H9 (cell line): ENCODE data around the gene CCDC30. TPM values are rescaled to one million over a fixed set of nuclear protein-coding genes. Genes with fewer than 3 reads are reported as not detected.

Experiments used
- DNase-seq: peaks from one replicate; pipeline ENCODE4 v3.0.0-alpha.2; 2017
- H2AFZ ChIP-seq: one replicate; pipeline ENCODE4 v1.6.1; 2013; ENCODE audit warnings: mild to moderate bottlenecking, low read length, control low read depth, moderate library complexity
- H2AK5ac ChIP-seq: 2 replicates; pipeline ENCODE4 v1.6.1; 2013; ENCODE audit warnings: low read length, control low read depth, mixed read lengths; ENCODE audit not compliant: insufficient read length
- H2BK120ac ChIP-seq: one replicate; pipeline ENCODE4 v1.6.1; 2013; ENCODE audit warnings: low read depth, mild to moderate bottlenecking, low read length, control low read depth, inconsistent platforms; ENCODE audit not compliant: poor library complexity, severe bottlenecking
- H2BK12ac ChIP-seq: 2 replicates; pipeline ENCODE4 v1.6.1; 2013; ENCODE audit warnings: low read length, control low read depth, mixed read lengths, low read depth; ENCODE audit not compliant: insufficient read length
- H2BK15ac ChIP-seq: 2 replicates; pipeline ENCODE4 v1.6.1; 2013; ENCODE audit warnings: low read depth, low read length, control low read depth
- H2BK20ac ChIP-seq: one replicate; pipeline ENCODE4 v1.6.1; 2013; ENCODE audit warnings: low read depth, mild to moderate bottlenecking, low read length, control low read depth, inconsistent platforms; ENCODE audit not compliant: poor library complexity, severe bottlenecking
- H2BK5ac ChIP-seq: 2 replicates; pipeline ENCODE4 v1.6.1; 2013; ENCODE audit warnings: low read length, control low read depth, mixed read lengths; ENCODE audit not compliant: insufficient read length
- H3K14ac ChIP-seq: 2 replicates; pipeline ENCODE4 v1.6.1; 2013; ENCODE audit warnings: low read length, control low read depth; ENCODE audit not compliant: insufficient read depth
- H3K18ac ChIP-seq: 2 replicates; pipeline ENCODE4 v1.6.1; 2013; ENCODE audit warnings: low read depth, mild to moderate bottlenecking, mixed read lengths, low read length, control low read depth; ENCODE audit not compliant: insufficient read length
- H3K23ac ChIP-seq: 2 replicates; pipeline ENCODE4 v1.6.1; 2013; ENCODE audit warnings: low read length, control low read depth, mixed read lengths, low read depth; ENCODE audit not compliant: insufficient read length
- H3K23me2 ChIP-seq: 2 replicates; pipeline ENCODE4 v1.6.1; 2013; ENCODE audit warnings: low read depth, mild to moderate bottlenecking, mixed read lengths, low read length, control low read depth; ENCODE audit not compliant: insufficient read length, poor library complexity, severe bottlenecking
- H3K27ac ChIP-seq: 2 replicates; pipeline ENCODE4 v1.5.1; 2013; ENCODE audit warnings: low read length, control low read depth, mixed read lengths, low read depth; ENCODE audit not compliant: insufficient read length
- H3K27me3 ChIP-seq: 2 replicates; pipeline ENCODE4 v1.6.1; 2013; ENCODE audit warnings: low read length, control low read depth, inconsistent platforms; ENCODE audit not compliant: insufficient read depth
- H3K4ac ChIP-seq: 2 replicates; pipeline ENCODE4 v1.6.1; 2013; ENCODE audit warnings: low read depth, mild to moderate bottlenecking, control low read depth, inconsistent platforms, low read length, moderate library complexity
- H3K4me1 ChIP-seq: 2 replicates; pipeline ENCODE4 v1.6.1; 2013; ENCODE audit warnings: low read length, control low read depth, inconsistent platforms; ENCODE audit not compliant: insufficient read depth
- H3K4me2 ChIP-seq: 2 replicates; pipeline ENCODE4 v1.6.1; 2013; ENCODE audit warnings: low read length, control low read depth, mixed read lengths; ENCODE audit not compliant: insufficient read length, insufficient read depth
- H3K56ac ChIP-seq: 2 replicates; pipeline ENCODE4 v1.6.1; 2013; ENCODE audit warnings: low read depth, mild to moderate bottlenecking, mixed read lengths, low read length, control low read depth; ENCODE audit not compliant: insufficient read length
- H3K79me1 ChIP-seq: 2 replicates; pipeline ENCODE4 v1.6.1; 2013; ENCODE audit warnings: low read depth, mild to moderate bottlenecking, moderate library complexity, low read length, control low read depth, inconsistent platforms; ENCODE audit not compliant: insufficient read depth, poor library complexity, severe bottlenecking
- H3K79me2 ChIP-seq: 2 replicates; pipeline ENCODE4 v1.6.1; 2013; ENCODE audit warnings: low read length, control low read depth, inconsistent platforms; ENCODE audit not compliant: insufficient read depth
- H3K9ac ChIP-seq: 2 replicates; pipeline ENCODE4 v1.6.1; 2013; ENCODE audit warnings: low read length, control low read depth, mixed read lengths; ENCODE audit not compliant: insufficient read length; ENCODE audit errors: extremely low read depth
- H3K9me3 ChIP-seq: one replicate; pipeline ENCODE4 v1.6.1; 2013; ENCODE audit warnings: low read depth, low read length, inconsistent platforms; ENCODE audit not compliant: control insufficient read depth
- H3T11ph ChIP-seq: one replicate; pipeline ENCODE4 v1.6.1; 2013; ENCODE audit warnings: mild to moderate bottlenecking, low read length, control low read depth, inconsistent platforms
- H4K20me1 ChIP-seq: one replicate; pipeline ENCODE4 v1.6.1; 2013; ENCODE audit not compliant: control insufficient read depth, insufficient read length, insufficient read depth
- H4K5ac ChIP-seq: 2 replicates; pipeline ENCODE4 v1.6.1; 2013; ENCODE audit warnings: low read depth, mild to moderate bottlenecking, mixed read lengths, low read length, control low read depth; ENCODE audit not compliant: insufficient read length
- H4K8ac ChIP-seq: replicated peaks from 2 replicates; pipeline ENCODE4 v1.6.1; 2013; ENCODE audit warnings: low read length, control low read depth, mixed read lengths, low read depth; ENCODE audit not compliant: insufficient read length
- H4K91ac ChIP-seq: 2 replicates; pipeline ENCODE4 v1.6.1; 2013; ENCODE audit warnings: low read depth, mild to moderate bottlenecking, moderate library complexity, mixed read lengths, low read length, control low read depth; ENCODE audit not compliant: insufficient read length
- H3K27ac Mint-ChIP-seq, 3 experiments: 2 replicates in 2 of 3; 3 replicates in 1 of 3; pipeline ENCODE4 v1.8.0; 2020 to 2021; ENCODE audit warnings: mixed read lengths in 3 of 3, mild to moderate bottlenecking in 1 of 3, moderate library complexity in 1 of 3
- H3K27me3 Mint-ChIP-seq: 2 replicates; pipeline ENCODE4 v1.8.0; 2021; ENCODE audit warnings: low read depth, mild to moderate bottlenecking, moderate library complexity, mixed read lengths
- H3K36me3 Mint-ChIP-seq, 3 experiments: 2 replicates in 2 of 3; 3 replicates in 1 of 3; pipeline ENCODE4 v1.8.0; 2020 to 2021; ENCODE audit warnings: low read depth in 3 of 3, mixed read lengths in 3 of 3; ENCODE audit not compliant: insufficient read depth in 1 of 3
- H3K4me1 Mint-ChIP-seq, 2 experiments: 2 replicates each; pipeline ENCODE4 v1.8.0; 2020; ENCODE audit warnings: mixed read lengths in 2 of 2
- H3K4me3 Mint-ChIP-seq, 2 experiments: 2 replicates in 1 of 2; 3 replicates in 1 of 2; pipeline ENCODE4 v1.8.0; 2020 to 2021; ENCODE audit warnings: mild to moderate bottlenecking in 2 of 2, mixed read lengths in 2 of 2, moderate library complexity in 1 of 2
- H3K9me3 Mint-ChIP-seq, 2 experiments: 2 replicates in 1 of 2; 3 replicates in 1 of 2; pipeline ENCODE4 v1.8.0; 2020; ENCODE audit warnings: mild to moderate bottlenecking in 2 of 2, mixed read lengths in 2 of 2, moderate library complexity in 1 of 2
- CTCF ChIP-seq: fragments of 200-600 bp; sonication (generic); conservative IDR thresholded peaks from 3 replicates; pipeline ENCODE4 v1.8.0; 2021; ENCODE audit warnings: antibody characterized with exemption, mild to moderate bottlenecking
- WGBS: extraction: QIAGEN DNeasy Blood & Tissue Kit; methylation state at CpG from one replicate; pipeline ENCODE4 v1.1.7; 2013; ENCODE audit warnings: missing lambda C conversion rate, low lambda C conversion rate, mixed read lengths; ENCODE audit not compliant: insufficient read length; ENCODE audit errors: extremely low coverage; 5-methylcytosine and 5-hydroxymethylcytosine counted together
- total RNA-seq: library from RNA; stranded (reverse); gene quantifications from 2 replicates; pipeline ENCODE4 v1.2.1, GENCODE V29; 2021

The CCDC30 gene
- total RNA-seq, 1 experiment from 2014 or later, result 1.8 TPM

- no peaks in the 10 kb centered on the region for H3K23me2 ChIP-seq
- Mint-ChIP-seq H3K9me3 (peaks cover 0 to 4% of the 10 kb centered on the region in 2 experiments; a peak in 1 of 5 replicates), H3K27ac (no peak overlapping the region), H3K36me3 (no peaks in the 10 kb centered on the region; a peak in 1 of 7 replicates), H3K27me3 (peaks cover 5% of the 10 kb centered on the region), H3K4me3 (no peak overlapping the region), H3K4me1 (peaks cover 5% of the 10 kb centered on the region in 2 experiments)
- no peak overlapping the region for H3K23ac ChIP-seq
- H2BK20ac ChIP-seq, result no peak overlapping the region
- no peak overlapping the region for H3K14ac ChIP-seq
- H2BK15ac ChIP-seq, result no peak overlapping the region
- H4K8ac ChIP-seq, result no peak overlapping the region
- DNase-seq, result no peak
- no peak overlapping the region for H3K4ac ChIP-seq
- H3K4me2 ChIP-seq, result no peak overlapping the region
- no peak overlapping the region for H4K91ac ChIP-seq
- no peaks in the 10 kb centered on the region for H3K4me1 ChIP-seq
- WGBS, result no CpG with 5 or more reads among the region's 1 CpG
- no peak for TF ChIP-seq CTCF
- no peak overlapping the region for H2AK5ac ChIP-seq
- H3K79me1 ChIP-seq, result no peaks in the 10 kb centered on the region
- H4K5ac ChIP-seq, result no peak overlapping the region
- H3K56ac ChIP-seq, result no peak overlapping the region
- H3T11ph ChIP-seq, result no peak overlapping the region
- H2BK120ac ChIP-seq, result no peak overlapping the region
- H4K20me1 ChIP-seq, result no peaks in the 10 kb centered on the region
- no peak overlapping the region for H2BK5ac ChIP-seq
- no peak overlapping the region for H3K18ac ChIP-seq
- H2AFZ ChIP-seq, result no peak overlapping the region
- no peaks in the 10 kb centered on the region for H3K9me3 ChIP-seq
- no peak overlapping the region for H3K9ac ChIP-seq
- H3K27me3 ChIP-seq, result no peaks in the 10 kb centered on the region
- no peak overlapping the region for H2BK12ac ChIP-seq
- no peaks in the 10 kb centered on the region for H3K79me2 ChIP-seq
- no peak overlapping the region for H3K27ac ChIP-seq
Measured at GRCh38 chr1:42557230-42557851, 94.3 kb downstream of the CCDC30 start.
